B cell (primary cell): ENCODE data around the gene IL4. TPM values are rescaled to one million over a fixed set of nuclear protein-coding genes. Genes with fewer than 3 reads are reported as not detected.

Source experiments
- ATAC-seq: fragments of 200-7000 bp; cut with Tn5 transposase; one replicate; pipeline ENCODE4 v1.10.0; 2021; ENCODE audit warnings: low read depth, mild to moderate bottlenecking, moderate number of reproducible peaks, moderate library complexity
- CTCF ChIA-PET: fragments of 350-600 bp; sonication (Branson Sonifier 250); formaldehyde crosslinking; loops from one replicate; lab custom pipeline; 2021; ENCODE audit warnings: antibody characterized with exemption, inconsistent platforms; lab: Charles Lee
- POLR2A ChIA-PET: fragments of 350-600 bp; sonication (Branson Sonifier 250); formaldehyde crosslinking; loops from one replicate; lab custom pipeline; 2021; ENCODE audit warnings: antibody characterized with exemption; lab: Charles Lee
- DNase-seq: peaks from one replicate; pipeline ENCODE4 v3.0.0; 2013
- H2AFZ ChIP-seq: 2 replicates; pipeline ENCODE4 v1.6.1; 2012; ENCODE audit warnings: mild to moderate bottlenecking, low read depth, low read length; ENCODE audit not compliant: insufficient read depth, poor library complexity, severe bottlenecking
- H3K27ac ChIP-seq, 2 donors: 1 replicate in 1 of 2; 2 replicates in 1 of 2; pipeline ENCODE4 v1.5.1; 2012 to 2013; ENCODE audit warnings: low read length in 2 of 2, mild to moderate bottlenecking in 2 of 2, moderate library complexity in 1 of 2
- H3K27me3 ChIP-seq, 4 experiments: fragments of 200-600 bp in 1 of 4; sonication (generic) in 1 of 4; replicated peaks in 1 of 4; 1 replicate in 2 of 4; 2 replicates in 2 of 4; pipeline versions ENCODE4 v1.6.1 to v1.7.0; 2013 to 2016; ENCODE audit warnings: low read length in 3 of 4, mild to moderate bottlenecking in 2 of 4, mixed read lengths in 1 of 4, moderate library complexity in 1 of 4; ENCODE audit not compliant: insufficient read depth in 4 of 4, control insufficient read depth in 3 of 4; ENCODE audit errors: control extremely low read depth in 1 of 4
- H3K36me3 ChIP-seq, 2 experiments: replicated peaks in 1 of 2; 1 replicate in 1 of 2; 2 replicates in 1 of 2; pipeline versions ENCODE4 v1.6.1 to v1.7.1; 2013; ENCODE audit warnings: low read length in 1 of 2; ENCODE audit not compliant: insufficient read depth in 2 of 2, control insufficient read depth in 1 of 2; ENCODE audit errors: control extremely low read depth in 1 of 2, extremely low read depth in 1 of 2
- H3K4me1 ChIP-seq, 2 donors: fragments of 200-600 bp in 1 of 2; sonication (generic) in 1 of 2; 1 replicate in 1 of 2; 2 replicates in 1 of 2; pipeline versions ENCODE4 v1.5.1 to v1.6.1; 2013 to 2017; ENCODE audit warnings: low read length in 2 of 2; ENCODE audit not compliant: control insufficient read depth in 2 of 2, insufficient read depth in 2 of 2
- H3K4me2 ChIP-seq: replicated peaks from 2 replicates; pipeline ENCODE3; 2012; ENCODE audit warnings: mild to moderate bottlenecking, low read depth, low read length; ENCODE audit not compliant: poor library complexity, severe bottlenecking
- H3K4me3 ChIP-seq, 5 experiments: fragments of 200-600 bp in 1 of 5; sonication (generic) in 1 of 5; 1 replicate in 3 of 5; 2 replicates in 2 of 5; pipeline versions ENCODE4 v1.5.1 to v1.7.0; 2011 to 2016; ENCODE audit warnings: low read length in 4 of 5, mild to moderate bottlenecking in 4 of 5, low read depth in 2 of 5, control low read depth in 1 of 5, moderate library complexity in 1 of 5; ENCODE audit not compliant: insufficient read depth in 1 of 5; ENCODE audit errors: control extremely low read depth in 1 of 5, extremely low read depth in 1 of 5
- H3K79me2 ChIP-seq: fragments of 200-600 bp; sonication (generic); one replicate; pipeline ENCODE4 v1.6.0; 2016; ENCODE audit warnings: low read length; ENCODE audit not compliant: control insufficient read depth, insufficient read depth
- H3K9ac ChIP-seq: fragments of 200-600 bp; sonication (generic); 2 replicates; pipeline ENCODE4 v1.6.1; 2017; ENCODE audit warnings: mild to moderate bottlenecking, low read length, moderate library complexity
- H3K9me3 ChIP-seq, 3 donors: one replicate each; pipeline versions ENCODE4 v1.6.1 to v1.7.1; 2013; ENCODE audit warnings: low read length in 2 of 3; ENCODE audit not compliant: control insufficient read depth in 2 of 3, insufficient read depth in 1 of 3; ENCODE audit errors: control extremely low read depth in 1 of 3
- H4K20me1 ChIP-seq: 2 replicates; pipeline ENCODE4 v1.6.0; 2012; ENCODE audit warnings: mild to moderate bottlenecking, low read length; ENCODE audit not compliant: insufficient read depth, control insufficient read depth, poor library complexity, severe bottlenecking
- H3K27ac Mint-ChIP-seq: one replicate; pipeline ENCODE4 v1.8.0; 2021; ENCODE audit warnings: mixed read lengths
- H3K27me3 Mint-ChIP-seq: one replicate; pipeline ENCODE4 v1.8.0; 2021; ENCODE audit warnings: mixed read lengths
- H3K4me1 Mint-ChIP-seq: one replicate; pipeline ENCODE4 v1.8.0; 2021; ENCODE audit warnings: mixed read lengths
- H3K4me3 Mint-ChIP-seq: one replicate; pipeline ENCODE4 v1.8.0; 2021; ENCODE audit warnings: mixed read lengths
- H3K9me3 Mint-ChIP-seq: one replicate; pipeline ENCODE4 v1.8.0; 2022; ENCODE audit warnings: mixed read lengths; ENCODE audit not compliant: insufficient read depth
- CTCF ChIP-seq: fragments of 200-600 bp; IDR thresholded peaks from one replicate; pipeline ENCODE4 v1.8.0; 2022; ENCODE audit warnings: antibody characterized with exemption, mild to moderate bottlenecking
- EZH2 ChIP-seq: IDR thresholded peaks from 2 replicates; pipeline ENCODE4 v1.6.1; 2012; ENCODE audit warnings: borderline replicate concordance, low read depth, mild to moderate bottlenecking, moderate library complexity, low read length; ENCODE audit not compliant: insufficient read depth, poor library complexity, severe bottlenecking
- WGBS: methylation state at CpG from one replicate; pipeline ENCODE4 v1.1.5; 2013; ENCODE audit warnings: missing lambda C conversion rate; ENCODE audit not compliant: insufficient coverage; 5-methylcytosine and 5-hydroxymethylcytosine counted together
- intact Hi-C: fragments of 100-400 bp; cut with micrococcal nuclease; formaldehyde crosslinking; loops from one replicate; pipeline ENCODE4 v1.10.0; 2022
- polyA plus RNA-seq: library from polyadenylated mRNA; depleted of rRNA; stranded (reverse); fragments of >200 nt; gene quantifications from 2 replicates; pipeline ENCODE4 v1.2.3, GENCODE V29; 2012
- total RNA-seq, 2 donors: library from RNA; stranded (reverse); fragments of 120-200 nt in 1 of 2; gene quantifications; 1 replicate in 1 of 2; 2 replicates in 1 of 2; pipeline versions ENCODE4 v1.2.3 to v1.2.4, GENCODE V29; 2013 to 2022

Gene IL4
- total and polyA plus RNA-seq, 2 donors (not counting 1 experiment from before 2014, with no cell fraction given) = not detected

- Histone ChIP-seq H3K27me3 (no peaks in the 10 kb centered on the region), H3K36me3 (no peaks in the 10 kb centered on the region), H3K9me3 (no peaks in the 10 kb centered on the region), H3K4me1 (peaks cover 0 to 7% of the 10 kb centered on the region in 2 donors), H3K4me3 (no peak overlapping the region), H3K79me2 (no peaks in the 10 kb centered on the region), H3K27ac (no peak overlapping the region), H4K20me1 (no peaks in the 10 kb centered on the region), H3K9ac (no peak overlapping the region), H3K4me2 (no peak overlapping the region), H2AFZ (no peak overlapping the region)
- POLR2A ChIA-PET = no interaction called here
- CTCF ChIA-PET = no interaction called here
- Mint-ChIP-seq H3K9me3 (peaks cover 2% of the 10 kb centered on the region), H3K27ac (no peak overlapping the region), H3K4me3 (no peak overlapping the region), H3K4me1 (peaks cover 21% of the 10 kb centered on the region), H3K27me3 (peaks cover 3% of the 10 kb centered on the region)
- DNase-seq (no peak), ATAC-seq (no peak)
- WGBS = 74% methylated on average over 4 of the region's 5 CpGs
- no peak for TF ChIP-seq EZH2
- TF ChIP-seq CTCF = no peak
- intact Hi-C loops = no loop called here
These were observed 14.2 kb downstream of the IL4 start for GRCh38 chr5:132687995-132688394.

DNA sequence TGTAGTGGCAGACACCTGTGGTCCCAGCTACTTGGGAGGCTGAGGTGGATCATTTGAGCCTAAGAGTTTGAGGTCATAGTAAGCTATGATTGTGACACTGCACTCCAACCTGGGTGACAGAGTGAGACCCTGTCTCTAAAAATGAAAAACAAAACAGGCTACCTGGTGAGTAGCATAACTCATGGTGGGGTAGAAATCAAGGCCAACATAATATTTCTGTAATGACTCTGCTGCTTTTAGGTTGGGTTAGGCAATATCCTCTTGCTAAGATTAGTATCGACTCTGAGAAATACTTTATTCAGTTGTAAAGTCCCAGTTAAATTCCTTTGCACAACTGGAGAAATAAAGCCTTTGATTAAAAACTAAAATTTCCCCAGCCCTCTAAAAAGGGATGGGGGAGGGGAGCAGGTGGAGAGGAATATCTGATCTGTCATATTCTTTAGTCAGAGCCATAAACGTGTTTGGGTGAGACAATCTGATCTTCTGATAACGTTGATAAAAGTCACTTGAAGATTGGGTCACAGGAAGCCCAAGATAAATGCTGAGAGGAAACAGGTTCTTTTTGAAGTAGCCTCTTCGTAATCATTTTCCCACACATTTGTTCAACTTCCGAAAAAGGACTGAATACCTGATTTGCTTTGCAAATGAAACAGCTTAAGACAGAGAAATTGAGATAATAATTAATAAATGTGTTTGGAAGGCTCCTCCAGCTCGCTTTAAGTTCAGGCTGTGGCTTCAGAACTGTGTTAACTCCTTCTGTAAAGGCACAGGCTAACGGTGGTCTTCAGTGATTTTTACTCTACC, 14.9 kb downstream of the IL4 start:
- Histone ChIP-seq H3K4me3 (no peak overlapping the region), H3K4me2 (no peak overlapping the region), H2AFZ (no peak overlapping the region), H3K79me2 (no peaks in the 10 kb centered on the region), H3K36me3 (no peaks in the 10 kb centered on the region), H3K4me1 (peaks cover 0 to 7% of the 10 kb centered on the region in 2 donors), H3K27me3 (no peaks in the 10 kb centered on the region), H3K27ac (no peak overlapping the region), H3K9ac (no peak overlapping the region), H3K9me3 (no peaks in the 10 kb centered on the region), H4K20me1 (no peaks in the 10 kb centered on the region)
- TF ChIP-seq EZH2 (no peak), CTCF (no peak)
- DNase-seq (no peak), ATAC-seq (no peak)
- 17% methylated on average over 1 of the region's 7 CpGs for WGBS
- Mint-ChIP-seq H3K27me3 (peaks cover 3% of the 10 kb centered on the region), H3K4me1 (peaks cover 21% of the 10 kb centered on the region), H3K9me3 (peaks cover 2% of the 10 kb centered on the region), H3K27ac (no peak overlapping the region), H3K4me3 (no peak overlapping the region)
- ChIA-PET POLR2A (no interaction called here), CTCF (no interaction called here)
- intact Hi-C loops = no loop called here
